Hepatocyte (in vitro differentiated cells): ENCODE measurements around the gene RAMP3. TPM values are rescaled to one million over a fixed set of nuclear protein-coding genes. Genes with fewer than 3 reads are reported as not detected.

ENCODE experiments used
- DNase-seq: peaks from one replicate; pipeline ENCODE4 v3.0.0-alpha.2; 2016; ENCODE audit warnings: low spot score
- H2AFZ ChIP-seq: fragments of 200-600 bp; sonication (generic); 2 replicates; pipeline ENCODE4 v1.6.0; 2016; ENCODE audit warnings: antibody characterized with exemption, mild to moderate bottlenecking
- H3K27ac ChIP-seq: fragments of 200-600 bp; sonication (generic); 2 replicates; pipeline ENCODE4 v1.5.1; 2016; ENCODE audit warnings: mild to moderate bottlenecking
- H3K27me3 ChIP-seq: fragments of 200-600 bp; sonication (generic); 2 replicates; pipeline ENCODE4 v1.6.1; 2016
- H3K36me3 ChIP-seq: fragments of 200-600 bp; sonication (generic); replicated peaks from 2 replicates; pipeline ENCODE4 v1.5.1; 2016; ENCODE audit warnings: low read depth; ENCODE audit not compliant: insufficient read depth
- H3K4me1 ChIP-seq: fragments of 200-600 bp; sonication (generic); 2 replicates; pipeline ENCODE4 v1.5.1; 2016; ENCODE audit warnings: mild to moderate bottlenecking, moderate library complexity; ENCODE audit not compliant: insufficient read depth
- H3K4me2 ChIP-seq: fragments of 200-600 bp; sonication (generic); 2 replicates; pipeline ENCODE4 v1.6.0; 2016
- H3K4me3 ChIP-seq: fragments of 200-600 bp; sonication (generic); 2 replicates; pipeline ENCODE4 v1.5.1; 2016; ENCODE audit warnings: mild to moderate bottlenecking
- H3K79me2 ChIP-seq: fragments of 200-600 bp; sonication (generic); 2 replicates; pipeline ENCODE4 v1.6.0; 2017; ENCODE audit warnings: mild to moderate bottlenecking
- H3K9me2 ChIP-seq: fragments of 200-600 bp; sonication (generic); replicated peaks from 2 replicates; pipeline ENCODE4 v1.6.0; 2017; ENCODE audit warnings: mild to moderate bottlenecking; ENCODE audit not compliant: insufficient read depth
- H3K9me3 ChIP-seq: fragments of 200-600 bp; sonication (generic); 2 replicates; pipeline ENCODE4 v1.5.1; 2016; ENCODE audit warnings: low read depth, mild to moderate bottlenecking
- H4K20me1 ChIP-seq: fragments of 200-600 bp; sonication (generic); 2 replicates; pipeline ENCODE4 v1.6.0; 2016; ENCODE audit warnings: mild to moderate bottlenecking; ENCODE audit not compliant: insufficient read depth, poor library complexity, severe bottlenecking
- EZH2 ChIP-seq: fragments of 200-600 bp; sonication (generic); IDR thresholded peaks from 2 replicates; pipeline ENCODE4 v1.6.1; 2016; ENCODE audit warnings: antibody characterized with exemption, mild to moderate bottlenecking, borderline replicate concordance
- EZH2phosphoT487 ChIP-seq: fragments of 200-600 bp; sonication (generic); IDR thresholded peaks from one replicate; pipeline ENCODE4 v1.6.1; 2018; ENCODE audit warnings: antibody characterized with exemption, mild to moderate bottlenecking, low read depth, moderate library complexity; ENCODE audit not compliant: unreplicated experiment, severe bottlenecking
- WGBS: methylation state at CpG from one replicate; pipeline ENCODE4 v1.1.6; 2016; ENCODE audit warnings: low lambda C conversion rate; ENCODE audit errors: missing lambda C conversion rate; 5-methylcytosine and 5-hydroxymethylcytosine counted together
- polyA plus RNA-seq: library from polyadenylated mRNA; unstranded; fragments of >200 nt; fragmentation: Nextera tagmentation; extraction: Ambion mirVana; gene quantifications from 2 replicates; pipeline ENCODE4 v1.2.1, GENCODE V29; 2016
- total RNA-seq: library from RNA; depleted of rRNA; stranded (reverse); fragments of >200 nt; gene quantifications from 2 replicates; pipeline ENCODE4 v1.2.3, GENCODE V29; 2014
- TF ChIP-seq, protein P1 (sequence below): fragments of 200-600 bp; sonication (generic); IDR thresholded peaks from 2 replicates; pipeline ENCODE4 v1.5.1; 2016; ENCODE audit warnings: antibody characterized with exemption, mild to moderate bottlenecking; ENCODE audit not compliant: poor library complexity

RAMP3 gene
- total and polyA plus RNA-seq, 2 experiments from 2014 or later = not detected

DNA sequence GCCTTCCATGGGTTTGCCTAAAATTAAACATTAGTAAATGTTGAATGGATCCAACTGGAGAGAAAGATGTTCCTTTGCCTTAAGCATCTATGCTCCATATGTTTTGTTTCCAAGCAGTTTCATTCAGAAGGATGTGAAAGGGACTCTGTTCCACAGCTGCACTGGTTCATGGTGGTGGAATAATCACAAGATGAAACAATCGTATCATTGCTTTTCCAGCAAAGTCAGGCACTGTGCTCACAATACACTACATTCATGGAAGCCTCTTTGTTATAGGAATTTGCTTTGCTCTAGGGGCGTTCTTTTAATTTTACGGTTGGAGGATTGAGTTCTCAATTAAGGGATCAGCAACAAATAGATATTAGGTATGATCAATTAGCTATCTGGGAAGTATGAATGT is 33.8 kb downstream of the RAMP3 start:
- Histone ChIP-seq H3K4me3 (no peak overlapping the region), H3K27me3 (peaks cover 5% of the 10 kb centered on the region), H3K9me3 (no peaks in the 10 kb centered on the region), H3K4me2 (no peak overlapping the region), H3K4me1 (no peaks in the 10 kb centered on the region), H3K36me3 (no peaks in the 10 kb centered on the region), H3K9me2 (no peaks in the 10 kb centered on the region), H4K20me1 (no peaks in the 10 kb centered on the region), H3K79me2 (no peaks in the 10 kb centered on the region), H2AFZ (no peak overlapping the region), H3K27ac (no peak overlapping the region)
- TF ChIP-seq EZH2phosphoT487 (no peak), EZH2 (no peak)
- TF ChIP-seq, protein P1, sequence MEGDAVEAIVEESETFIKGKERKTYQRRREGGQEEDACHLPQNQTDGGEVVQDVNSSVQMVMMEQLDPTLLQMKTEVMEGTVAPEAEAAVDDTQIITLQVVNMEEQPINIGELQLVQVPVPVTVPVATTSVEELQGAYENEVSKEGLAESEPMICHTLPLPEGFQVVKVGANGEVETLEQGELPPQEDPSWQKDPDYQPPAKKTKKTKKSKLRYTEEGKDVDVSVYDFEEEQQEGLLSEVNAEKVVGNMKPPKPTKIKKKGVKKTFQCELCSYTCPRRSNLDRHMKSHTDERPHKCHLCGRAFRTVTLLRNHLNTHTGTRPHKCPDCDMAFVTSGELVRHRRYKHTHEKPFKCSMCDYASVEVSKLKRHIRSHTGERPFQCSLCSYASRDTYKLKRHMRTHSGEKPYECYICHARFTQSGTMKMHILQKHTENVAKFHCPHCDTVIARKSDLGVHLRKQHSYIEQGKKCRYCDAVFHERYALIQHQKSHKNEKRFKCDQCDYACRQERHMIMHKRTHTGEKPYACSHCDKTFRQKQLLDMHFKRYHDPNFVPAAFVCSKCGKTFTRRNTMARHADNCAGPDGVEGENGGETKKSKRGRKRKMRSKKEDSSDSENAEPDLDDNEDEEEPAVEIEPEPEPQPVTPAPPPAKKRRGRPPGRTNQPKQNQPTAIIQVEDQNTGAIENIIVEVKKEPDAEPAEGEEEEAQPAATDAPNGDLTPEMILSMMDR = no peak
- no peak for DNase-seq
- 89% methylated on average over 3 of the region's 3 CpGs for WGBS

- no peak overlapping the region for H3K4me2 ChIP-seq
- no peak for TF ChIP-seq EZH2
- TF ChIP-seq, protein P1 = no peak
- no peak for TF ChIP-seq EZH2phosphoT487
- H3K9me2 ChIP-seq = no peaks in the 10 kb centered on the region
- H3K27me3 ChIP-seq = peaks cover 5% of the 10 kb centered on the region
- no peaks in the 10 kb centered on the region for H3K79me2 ChIP-seq
- H3K27ac ChIP-seq = no peak overlapping the region
- no peaks in the 10 kb centered on the region for H3K4me1 ChIP-seq
- H3K4me3 ChIP-seq = no peak overlapping the region
- no peaks in the 10 kb centered on the region for H3K36me3 ChIP-seq
- no peak overlapping the region for H2AFZ ChIP-seq
- no peaks in the 10 kb centered on the region for H3K9me3 ChIP-seq
- H4K20me1 ChIP-seq = no peaks in the 10 kb centered on the region
- WGBS = 75% methylated on average over 11 of the region's 11 CpGs
- DNase-seq = no peak
Observed at GRCh38 chr7:45192621-45193041, 35.0 kb downstream of the RAMP3 start.

GRCh38 chr7:45193828-45194227 is 36.2 kb downstream of the RAMP3 start:
- Histone ChIP-seq H3K4me1 (no peaks in the 10 kb centered on the region), H3K4me3 (no peak overlapping the region), H3K27ac (no peak overlapping the region), H2AFZ (no peak overlapping the region), H3K27me3 (peaks cover 5% of the 10 kb centered on the region), H3K36me3 (no peaks in the 10 kb centered on the region), H3K79me2 (no peaks in the 10 kb centered on the region), H3K9me3 (no peaks in the 10 kb centered on the region), H4K20me1 (no peaks in the 10 kb centered on the region), H3K9me2 (no peaks in the 10 kb centered on the region), H3K4me2 (no peak overlapping the region)
- DNase-seq = no peak
- WGBS = 91% methylated on average over 4 of the region's 4 CpGs
- TF ChIP-seq, protein P1 = no peak
- TF ChIP-seq EZH2phosphoT487 (no peak), EZH2 (no peak)

- TF ChIP-seq, protein P1 = no peak
- TF ChIP-seq EZH2phosphoT487 (no peak), EZH2 (no peak)
- Histone ChIP-seq H3K27ac (no peak overlapping the region), H3K9me2 (no peaks in the 10 kb centered on the region), H3K79me2 (no peaks in the 10 kb centered on the region), H4K20me1 (no peaks in the 10 kb centered on the region), H3K4me3 (no peak overlapping the region), H3K4me2 (no peak overlapping the region), H3K36me3 (no peaks in the 10 kb centered on the region), H3K9me3 (no peaks in the 10 kb centered on the region), H3K4me1 (no peaks in the 10 kb centered on the region), H2AFZ (no peak overlapping the region), H3K27me3 (peaks cover 5% of the 10 kb centered on the region)
- 90% methylated on average over 7 of the region's 7 CpGs for WGBS
- no peak for DNase-seq
Observed at GRCh38 chr7:45196374-45196773, 38.8 kb downstream of the RAMP3 start.
